HepG2 (cell line): Measurements from ENCODE around the gene MTA1.

Experiments used
- CC2D1A ChIP-seq: sonication (generic); formaldehyde crosslinking; IDR thresholded peaks from 2 replicates; pipeline ENCODE4 v1.8.1; 2023; ENCODE audit warnings: mild to moderate bottlenecking, missing genetic modification reagents
- CTCF ChIP-seq: sonication (generic); formaldehyde crosslinking; IDR thresholded peaks from 2 replicates; pipeline ENCODE4 v1.5.0; 2020; ENCODE audit warnings: mild to moderate bottlenecking, missing genetic modification reagents, moderate library complexity
- HNRNPH1 ChIP-seq: fragments of 200-400 bp; formaldehyde crosslinking; optimal IDR thresholded peaks from 2 replicates; pipeline ENCODE3; 2017; ENCODE audit warnings: mild to moderate bottlenecking, low read depth, low read length
- IRF2 ChIP-seq: IDR thresholded peaks from 2 replicates; pipeline ENCODE4 v1.6.1; 2018; ENCODE audit warnings: missing genetic modification reagents, missing compliant biosample characterization
- MAX ChIP-seq: IDR thresholded peaks from 2 replicates; pipeline ENCODE4 v1.6.1; 2012; ENCODE audit warnings: inconsistent platforms
- MEF2D ChIP-seq: sonication (generic); formaldehyde crosslinking; IDR thresholded peaks from 2 replicates; pipeline ENCODE4 v1.5.1; 2020; ENCODE audit warnings: mild to moderate bottlenecking, missing genetic modification reagents
- POGZ ChIP-seq: sonication (generic); formaldehyde crosslinking; IDR thresholded peaks from 2 replicates; pipeline ENCODE4 v1.4.0; 2020; ENCODE audit warnings: mild to moderate bottlenecking, missing genetic modification reagents
- POLR2A ChIP-seq, 2 experiments: IDR thresholded peaks; 2 replicates each; pipeline ENCODE4 v1.6.1; 2011; ENCODE audit warnings: low read depth in 2 of 2, low read length in 2 of 2, mild to moderate bottlenecking in 1 of 2, moderate library complexity in 1 of 2; ENCODE audit not compliant: insufficient read depth in 1 of 2
- TAF1 ChIP-seq: sonication (generic); formaldehyde crosslinking; IDR thresholded peaks from 2 replicates; pipeline ENCODE4 v1.4.0; 2020; ENCODE audit warnings: missing genetic modification reagents
- ZNF160 ChIP-seq: sonication (generic); formaldehyde crosslinking; IDR thresholded peaks from 2 replicates; pipeline ENCODE4 v1.8.0; 2022; ENCODE audit warnings: mild to moderate bottlenecking, inconsistent platforms, missing genetic modification reagents
- ZNF251 ChIP-seq: sonication (generic); formaldehyde crosslinking; IDR thresholded peaks from 2 replicates; pipeline ENCODE4 v1.9.0; 2021; ENCODE audit warnings: mild to moderate bottlenecking, missing genetic modification reagents
- ZNF274 ChIP-seq: sonication (generic); formaldehyde crosslinking; IDR thresholded peaks from 2 replicates; pipeline ENCODE4 v1.5.1; 2020; ENCODE audit warnings: mild to moderate bottlenecking, missing genetic modification reagents
- ZNF589 ChIP-seq: sonication (generic); formaldehyde crosslinking; conservative IDR thresholded peaks from 2 replicates; pipeline ENCODE4 v1.8.0; 2022; ENCODE audit warnings: mild to moderate bottlenecking, moderate library complexity, missing genetic modification reagents
- ZNF841 ChIP-seq: sonication (generic); formaldehyde crosslinking; IDR thresholded peaks from 2 replicates; pipeline ENCODE4 v1.8.1; 2023; ENCODE audit warnings: missing genetic modification reagents, borderline replicate concordance

GRCh38 chr14:105494606-105494929 lies 74.9 kb downstream of the MTA1 start:
- TF ChIP-seq POGZ (no peak), POLR2A (IDR thresholded peaks at IDR 0.05; ENCODE audit: insufficient read depth in 1 of 2, low read depth in 2 of 2, low read length in 2 of 2) (no peak), ZNF274 (CRISPR knock-in tag) (no peak), MAX (no peak), ZNF160 (CRISPR knock-in tag) (no peak), MEF2D (CRISPR knock-in tag) (no peak), CTCF (CRISPR knock-in tag) (no peak), IRF2 (CRISPR knock-in tag) (no peak), HNRNPH1 (no peak), ZNF841 (CRISPR knock-in tag) (no peak), CC2D1A (CRISPR knock-in tag) (no peak), TAF1 (CRISPR knock-in tag) (no peak), ZNF251 (no peak), ZNF589 (CRISPR knock-in tag) (no peak)
